ENCODE measurements around the gene BRD2. TPM values are rescaled to one million over a fixed set of nuclear protein-coding genes. Genes with fewer than 3 reads are reported as not detected.
A peak's percentile ranks its signal among the peaks of the same experiment; 100 is the strongest.

Gene BRD2
- total RNA-seq, 1 experiment from 2014 or later = 171 TPM

GRCh38 chr6:32947552-32948465 lies 20.6 kb upstream of the BRD2 start:
- H4K20me1 ChIP-seq (ENCODE audit: low read length) = no peaks in the 10 kb centered on the region
- no peak overlapping the region for H3K9ac ChIP-seq (ENCODE audit: low read length)
- no peaks in the 10 kb centered on the region for H3K27me3 ChIP-seq (ENCODE audit: low read length)
- peak; percentile 75 for DNase-seq
- TF ChIP-seq EZH2phosphoT487 (IDR thresholded peaks at IDR 0.05; ENCODE audit: borderline replicate concordance, low read length) (no peak), CTCF (conservative IDR thresholded peaks at IDR 0.05; ENCODE audit: low read depth, low read length) (peak; percentile 82)
- POLR2A ChIA-PET (ENCODE audit: unreplicated experiment) = interaction anchor here (0.6 kb wide), 1 partner anchor 51 kb away, joined by 3 read pairs; no protein-coding TSS in a partner anchor
- no peak overlapping the region for H3K4me3 ChIP-seq (ENCODE audit: low read length)
- no peaks in the 10 kb centered on the region for H3F3A ChIP-seq (ENCODE audit: low read length, unreplicated experiment)
- no peak overlapping the region for H2AFZ ChIP-seq (ENCODE audit: low read length)
- H3K9me3 ChIP-seq (ENCODE audit: low read length) = 0 out of 2 replicates have a peak, but pooled peaks cover 10% of the 10 kb centered on the region
- no TSS peak for BruUV-seq (replicated peaks)
- no peak overlapping the region for H3K27ac ChIP-seq (ENCODE audit: low read length)
- peak; percentile 90 for ATAC-seq
- H3K36me3 ChIP-seq (ENCODE audit: low read depth, low read length) = no peaks in the 10 kb centered on the region
- CTCF ChIA-PET = no interaction called here
- H3K4me1 ChIP-seq (ENCODE audit: insufficient read depth, low read length) = no peaks in the 10 kb centered on the region; the same call in 1 of the 2 replicates
- no peaks in the 10 kb centered on the region for H3K9me2 ChIP-seq (replicated peaks; ENCODE audit: low read length)
- H3K79me2 ChIP-seq (ENCODE audit: low read length) = no peaks in the 10 kb centered on the region
- intact Hi-C loops (cut with micrococcal nuclease) = loop anchor here (1.0 to 2.0 kb wide), 2 partner anchors 15 to 63 kb away; no protein-coding TSS in a partner anchor
- H3K4me2 ChIP-seq (ENCODE audit: low read length) = no peak overlapping the region

DNA sequence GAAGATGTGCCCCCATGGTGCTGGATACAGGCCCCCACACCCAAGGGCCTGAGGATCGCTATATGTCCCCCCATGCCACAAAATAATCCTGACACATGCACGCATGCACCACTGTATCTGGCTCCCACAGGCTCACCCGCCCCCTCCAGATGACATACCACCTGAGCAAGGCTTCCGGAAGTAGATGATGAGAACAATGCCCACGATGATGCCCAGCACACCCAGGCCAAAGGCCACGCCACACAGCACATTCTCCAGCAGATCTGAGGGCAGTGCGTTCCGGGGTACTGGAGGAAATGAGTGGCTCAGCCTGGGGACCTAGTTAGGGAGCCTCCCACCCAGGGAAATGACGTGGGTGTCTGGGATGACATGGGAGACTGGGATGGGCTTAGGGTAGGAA lies 19.3 kb upstream of the BRD2 start:
- Histone ChIP-seq H3K9me3 (ENCODE audit: low read length) (0 out of 2 replicates have a peak, but pooled peaks cover 10% of the 10 kb centered on the region), H3K79me2 (ENCODE audit: low read length) (no peaks in the 10 kb centered on the region), H3K4me2 (ENCODE audit: low read length) (no peak overlapping the region), H3K36me3 (ENCODE audit: low read depth, low read length) (no peaks in the 10 kb centered on the region), H3K4me1 (ENCODE audit: insufficient read depth, low read length) (no peaks in the 10 kb centered on the region; the same call in 1 of the 2 replicates), H3F3A (ENCODE audit: low read length, unreplicated experiment) (no peaks in the 10 kb centered on the region), H3K9ac (ENCODE audit: low read length) (no peak overlapping the region), H3K9me2 (replicated peaks; ENCODE audit: low read length) (no peaks in the 10 kb centered on the region), H3K27me3 (ENCODE audit: low read length) (no peaks in the 10 kb centered on the region), H3K4me3 (ENCODE audit: low read length) (no peak overlapping the region), H3K27ac (ENCODE audit: low read length) (no peak overlapping the region), H4K20me1 (ENCODE audit: low read length) (no peaks in the 10 kb centered on the region), H2AFZ (ENCODE audit: low read length) (no peak overlapping the region)
- intact Hi-C loops (cut with micrococcal nuclease) = no loop called here
- CTCF ChIA-PET = no interaction called here
- POLR2A ChIA-PET (ENCODE audit: unreplicated experiment) = no interaction called here
- TF ChIP-seq EZH2 (IDR thresholded peaks at IDR 0.05; ENCODE audit: low read length, unreplicated experiment) (no peak), EZH2phosphoT487 (IDR thresholded peaks at IDR 0.05; ENCODE audit: borderline replicate concordance, low read length) (no peak), CTCF (conservative IDR thresholded peaks at IDR 0.05; ENCODE audit: low read depth, low read length) (no peak)
- no peak for ATAC-seq
- no TSS peak for BruUV-seq (replicated peaks)
- no peak for DNase-seq

- TF ChIP-seq EZH2 (IDR thresholded peaks at IDR 0.05; ENCODE audit: low read length, unreplicated experiment) = no peak
- no peak for TF ChIP-seq EZH2phosphoT487 (IDR thresholded peaks at IDR 0.05; ENCODE audit: borderline replicate concordance, low read length)
- TF ChIP-seq CTCF (conservative IDR thresholded peaks at IDR 0.05; ENCODE audit: low read depth, low read length) = no peak
- Histone ChIP-seq H3K9me3 (ENCODE audit: low read length) (0 out of 2 replicates have a peak, but pooled peaks cover 10% of the 10 kb centered on the region), H3K27ac (ENCODE audit: low read length) (no peak overlapping the region), H3K36me3 (ENCODE audit: low read depth, low read length) (no peaks in the 10 kb centered on the region), H3K4me2 (ENCODE audit: low read length) (no peak overlapping the region), H3F3A (ENCODE audit: low read length, unreplicated experiment) (no peaks in the 10 kb centered on the region), H3K4me3 (ENCODE audit: low read length) (no peak overlapping the region), H3K27me3 (ENCODE audit: low read length) (no peaks in the 10 kb centered on the region), H2AFZ (ENCODE audit: low read length) (no peak overlapping the region), H3K79me2 (ENCODE audit: low read length) (no peaks in the 10 kb centered on the region), H3K4me1 (ENCODE audit: insufficient read depth, low read length) (no peaks in the 10 kb centered on the region; the same call in 1 of the 2 replicates), H4K20me1 (ENCODE audit: low read length) (no peaks in the 10 kb centered on the region), H3K9ac (ENCODE audit: low read length) (no peak overlapping the region), H3K9me2 (replicated peaks; ENCODE audit: low read length) (no peaks in the 10 kb centered on the region)
- CTCF ChIA-PET = no interaction called here
- POLR2A ChIA-PET (ENCODE audit: unreplicated experiment) = no interaction called here
- intact Hi-C loops (cut with micrococcal nuclease) = no loop called here
- DNase-seq (no peak), ATAC-seq (no peak)
- BruUV-seq (replicated peaks) = no TSS peak
Observed at GRCh38 chr6:32950010-32950409, 18.4 kb upstream of the BRD2 start.
